Activated CD4-positive, alpha-beta T cell treated with anti-CD3 and anti-CD28 coated beads, Interleukin-2, Interleukin-4, amounts not matched to agents 100 ng/mL and 50 ng/mL, durations not matched to agents 16 hours and 8 hours (primary cell): Measurements from ENCODE around the gene NOX3.
"Not testable (repeated sequence)": the region's sequence is repeated elsewhere in the genome, so short reads cannot be mapped to it uniquely, and the experiment has no call there.

Source experiments
- DNase-seq: peaks from one replicate; pipeline ENCODE4 v3.0.0-alpha.2; 2020; ENCODE audit warnings: low spot score

The NOX3 gene, protein sequence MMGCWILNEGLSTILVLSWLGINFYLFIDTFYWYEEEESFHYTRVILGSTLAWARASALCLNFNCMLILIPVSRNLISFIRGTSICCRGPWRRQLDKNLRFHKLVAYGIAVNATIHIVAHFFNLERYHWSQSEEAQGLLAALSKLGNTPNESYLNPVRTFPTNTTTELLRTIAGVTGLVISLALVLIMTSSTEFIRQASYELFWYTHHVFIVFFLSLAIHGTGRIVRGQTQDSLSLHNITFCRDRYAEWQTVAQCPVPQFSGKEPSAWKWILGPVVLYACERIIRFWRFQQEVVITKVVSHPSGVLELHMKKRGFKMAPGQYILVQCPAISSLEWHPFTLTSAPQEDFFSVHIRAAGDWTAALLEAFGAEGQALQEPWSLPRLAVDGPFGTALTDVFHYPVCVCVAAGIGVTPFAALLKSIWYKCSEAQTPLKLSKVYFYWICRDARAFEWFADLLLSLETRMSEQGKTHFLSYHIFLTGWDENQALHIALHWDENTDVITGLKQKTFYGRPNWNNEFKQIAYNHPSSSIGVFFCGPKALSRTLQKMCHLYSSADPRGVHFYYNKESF

DNA sequence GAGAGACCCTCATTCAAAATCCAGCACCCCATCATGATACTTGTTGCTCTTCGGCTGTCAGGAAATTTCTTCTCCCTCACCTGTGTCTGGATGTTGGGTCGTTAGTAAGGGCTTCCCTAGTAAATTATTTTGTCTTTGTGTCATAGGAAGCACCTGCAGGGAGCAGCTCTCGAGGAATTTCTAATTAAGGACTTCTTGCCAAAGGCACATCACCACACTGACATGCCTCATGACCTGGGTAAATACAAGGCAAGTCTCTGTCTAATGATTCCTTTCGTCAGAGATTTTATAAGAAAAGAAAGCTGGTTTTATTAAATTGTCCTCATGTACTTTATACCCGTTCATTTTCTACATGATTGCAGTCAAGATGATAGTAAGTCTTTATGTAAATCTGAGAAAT is at the start of gene NOX3:
NOX3 (minus strand) TSS at position 74 of the 400 bp plus-strand sequence; CDS start at position 35, 39 bp downstream.
- DNase-seq, result no peak

DNA sequence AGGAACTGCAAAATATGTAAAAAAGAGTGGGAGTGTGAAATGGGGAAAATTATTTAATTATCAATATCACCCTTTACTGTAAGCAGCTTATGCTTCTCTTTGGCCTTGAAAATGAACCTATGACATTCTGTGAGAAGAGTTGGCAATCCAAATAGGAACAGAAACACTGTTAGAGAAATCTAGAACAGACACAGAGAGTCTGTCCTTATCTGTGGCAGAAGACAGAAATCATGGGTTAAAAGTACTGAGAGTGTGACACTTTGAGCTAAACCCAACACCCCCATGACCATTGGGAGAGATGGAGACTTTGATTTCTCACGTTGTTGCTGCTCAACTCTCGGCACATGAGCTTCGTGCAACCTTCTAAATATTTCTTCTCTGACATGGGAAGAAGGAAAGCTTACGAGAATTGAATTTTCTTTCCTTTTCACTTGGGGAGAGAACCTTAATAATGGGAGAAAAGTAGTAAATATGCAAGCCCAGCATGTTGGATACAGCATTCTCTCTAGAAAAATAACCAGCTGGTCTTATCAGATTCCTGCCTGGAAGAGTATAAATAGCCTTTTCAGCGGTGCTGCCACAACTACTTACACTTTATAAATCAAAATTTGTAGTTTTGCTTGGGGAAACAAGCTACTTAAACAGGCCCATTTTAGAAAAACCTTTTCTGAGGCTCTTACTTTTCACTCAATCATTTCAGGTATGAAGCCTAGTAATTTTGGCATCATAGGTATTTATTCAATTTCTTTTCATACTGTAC is 49.4 kb upstream of the NOX3 start:
- DNase-seq, result no peak

DNA sequence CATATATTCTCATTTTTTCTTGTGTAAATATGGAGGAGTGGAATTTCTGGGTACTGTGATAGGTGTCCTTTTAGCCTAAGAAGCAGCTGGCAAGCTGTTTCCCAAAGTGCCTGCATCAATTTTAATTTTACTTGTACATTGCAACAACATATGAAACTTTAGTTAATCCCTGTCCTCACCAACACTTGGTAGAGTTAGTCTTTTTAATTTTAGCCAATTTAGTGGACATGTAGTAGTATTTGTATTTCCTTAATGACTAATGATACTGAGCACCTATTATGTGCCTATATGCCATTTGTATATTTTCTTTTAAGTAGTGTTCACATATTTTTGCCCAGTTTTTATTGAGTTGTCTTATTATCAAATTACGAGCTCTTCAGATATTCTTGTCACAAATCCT is 46.8 kb upstream of the NOX3 start:
- DNase-seq, result no peak

DNA sequence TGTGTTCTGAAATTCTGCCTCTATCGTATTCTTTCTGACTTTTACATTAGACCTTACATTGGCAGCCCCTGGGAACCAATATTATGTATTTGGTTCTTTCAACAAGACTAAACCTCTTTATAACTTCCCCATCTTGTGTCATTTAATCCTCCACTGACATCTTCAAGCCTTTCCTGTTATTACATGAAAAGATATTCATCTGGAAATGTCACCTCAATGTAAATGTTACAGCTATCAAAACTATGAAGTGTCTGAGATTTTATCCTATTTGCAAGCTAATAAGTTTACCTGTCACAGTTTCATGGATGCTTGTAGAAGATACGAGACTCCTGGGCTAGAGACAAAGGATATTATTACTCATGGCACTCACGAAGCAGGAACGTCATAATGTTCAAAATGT is 43.9 kb upstream of the NOX3 start:
- DNase-seq, result no peak

DNA sequence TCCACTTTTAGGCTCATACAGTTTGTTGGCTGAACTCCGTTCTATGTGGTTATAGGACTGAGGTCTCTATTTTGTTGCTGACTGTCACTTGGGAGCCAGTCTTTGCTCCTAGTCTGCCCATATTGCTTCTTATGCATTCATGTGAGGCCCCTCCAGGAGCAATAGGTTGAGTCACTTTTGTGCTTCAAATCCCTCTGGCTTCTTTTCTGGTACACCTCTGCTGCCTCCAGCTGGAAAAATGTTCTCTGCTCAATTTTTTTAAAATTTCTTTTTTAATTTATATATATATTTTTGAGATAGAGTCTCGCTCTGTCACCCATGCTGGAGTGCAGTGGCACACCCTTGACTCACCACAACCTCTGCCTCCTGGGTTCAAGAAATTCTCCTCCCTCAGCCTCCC is 42.7 kb upstream of the NOX3 start:
- DNase-seq, result no peak

DNA sequence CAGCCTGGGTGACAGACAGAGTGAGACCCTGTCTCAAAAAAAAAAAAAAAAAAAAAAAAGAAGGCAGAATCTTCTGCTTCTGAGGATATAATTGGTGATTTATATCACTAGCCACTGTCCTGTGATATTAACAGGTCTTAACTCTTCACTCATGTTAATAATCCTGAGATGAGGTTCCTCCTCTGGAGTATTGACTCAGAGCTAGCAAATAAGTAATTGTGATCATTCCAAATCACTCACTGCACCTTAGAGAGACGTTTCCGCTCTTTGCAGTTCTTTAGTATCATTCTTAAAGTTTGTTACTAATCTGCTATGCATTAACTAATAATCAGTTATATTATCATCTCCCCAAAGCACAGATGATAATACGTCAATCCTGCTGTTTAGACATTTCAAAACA is 41.6 kb upstream of the NOX3 start:
- DNase-seq, result no peak

DNA sequence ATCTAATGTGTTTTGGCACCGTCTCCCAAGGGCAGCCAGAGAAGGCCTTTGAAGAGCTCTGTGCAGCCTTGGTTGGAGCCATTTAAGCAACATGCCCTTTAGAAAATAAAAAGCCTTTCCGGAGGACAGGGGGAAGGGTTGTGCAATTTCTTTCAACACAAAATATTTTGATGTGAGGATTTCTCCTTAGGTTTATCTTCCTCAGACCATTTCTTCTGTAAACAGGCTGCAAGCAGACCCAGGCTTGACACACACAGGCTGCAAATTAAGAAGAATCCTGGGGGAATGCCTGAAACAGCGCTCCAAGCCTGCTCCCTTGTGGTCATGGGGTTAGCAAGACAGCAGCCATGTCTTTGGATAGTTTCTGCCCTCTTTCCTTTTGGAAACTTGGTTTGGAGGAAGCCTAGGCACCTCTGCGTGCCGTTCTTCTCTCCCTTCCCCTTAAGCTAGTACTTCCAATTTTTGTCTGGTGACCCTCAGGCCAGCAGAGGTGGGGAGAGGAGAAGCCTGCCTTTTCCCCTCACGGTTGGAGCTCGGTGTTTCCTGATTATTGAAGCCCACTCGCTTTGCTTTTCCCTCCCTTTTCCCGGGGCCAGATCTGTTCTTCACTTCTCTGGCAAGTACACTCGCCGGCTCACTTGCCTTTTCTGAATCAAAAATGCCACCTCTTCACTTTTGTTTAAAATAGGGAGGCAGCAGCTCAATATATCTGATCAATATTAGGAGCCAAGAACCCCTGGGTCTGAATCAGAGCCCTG is 39.6 kb upstream of the NOX3 start:
- no peak for DNase-seq

DNA sequence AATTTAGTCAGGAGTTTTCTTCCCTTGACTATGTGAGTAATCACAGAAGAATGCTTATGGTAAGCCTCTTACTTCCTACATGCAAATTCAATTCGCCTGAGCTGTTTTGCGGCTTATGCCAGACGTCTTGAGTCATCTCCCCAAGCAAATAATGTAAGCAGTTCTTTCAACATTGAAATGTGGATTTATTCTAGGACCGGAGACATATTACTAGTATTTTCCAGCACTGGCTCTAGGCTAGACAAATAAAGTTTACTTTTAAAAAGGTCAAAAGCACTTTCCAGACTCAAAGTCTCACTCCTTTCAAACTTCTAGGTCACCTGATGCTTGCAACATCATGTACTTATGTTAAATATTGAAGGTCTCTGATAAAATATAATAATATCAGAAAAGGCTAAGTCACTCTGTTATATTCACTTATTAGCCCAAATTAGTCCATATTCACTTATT is 38.1 kb upstream of the NOX3 start:
- DNase-seq, result peak; percentile 47

DNA sequence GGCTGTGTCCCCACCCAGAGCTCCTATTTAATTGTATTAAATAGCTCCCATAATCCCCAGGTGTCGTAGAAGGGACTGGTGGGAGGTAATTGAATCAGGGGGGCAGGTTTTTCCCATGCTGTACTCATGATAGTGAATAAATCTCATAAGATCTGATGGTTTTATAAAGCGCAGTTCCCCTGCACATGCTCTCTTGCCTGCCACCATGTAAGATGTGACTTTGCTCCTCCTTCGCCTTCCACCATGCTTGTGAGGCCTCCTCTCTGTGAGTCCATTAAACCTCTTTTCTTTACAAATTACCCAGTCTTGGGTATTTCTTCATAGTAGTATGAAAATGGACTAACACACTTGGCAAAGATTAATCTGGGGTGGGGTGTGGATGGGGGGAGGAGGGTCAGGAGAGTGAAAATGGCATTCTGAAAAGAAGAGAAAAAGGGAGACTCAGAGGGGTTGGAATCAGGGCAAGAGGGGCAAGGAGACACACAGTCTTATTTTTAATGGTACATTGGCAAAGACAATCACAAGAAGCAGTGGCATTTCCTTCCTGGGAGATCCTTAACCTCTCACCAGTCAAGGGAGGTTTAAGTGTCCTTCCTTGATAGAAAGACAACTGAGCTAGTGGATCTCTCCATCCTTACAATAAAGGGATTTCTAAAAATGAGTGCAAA is 37.5 kb upstream of the NOX3 start:
- DNase-seq, result no peak

DNA sequence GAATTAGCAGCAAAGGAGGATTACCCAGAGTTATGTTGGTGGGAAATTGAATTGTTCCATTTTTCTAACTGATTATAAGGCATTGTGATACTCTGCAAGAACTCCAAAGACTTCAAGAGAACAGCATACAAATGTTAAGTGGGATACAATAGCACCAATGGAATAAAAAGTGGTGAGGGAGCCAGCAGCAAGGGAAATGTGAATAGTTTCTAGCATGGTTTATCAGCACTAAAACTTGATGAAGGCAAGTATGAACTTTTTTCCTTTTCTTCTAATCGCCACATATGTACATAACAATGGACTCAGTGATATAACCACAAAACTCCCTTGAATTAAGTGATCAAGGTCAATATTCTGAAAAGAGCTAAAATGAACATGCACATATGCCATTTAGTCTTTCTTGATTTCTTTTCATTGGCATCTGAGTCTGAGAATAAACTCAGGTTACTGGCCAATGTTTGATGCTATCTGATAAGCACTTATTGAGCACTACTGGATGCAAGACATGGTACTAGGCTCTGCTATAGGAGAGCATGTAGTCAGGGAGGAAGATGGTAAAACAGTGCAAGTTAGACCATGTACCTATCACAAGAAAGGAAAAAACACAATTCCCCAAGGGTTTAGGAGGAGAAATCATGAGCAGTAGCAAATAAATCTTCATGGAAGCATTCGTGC is 36.6 kb upstream of the NOX3 start:
- DNase-seq, result no peak

DNA sequence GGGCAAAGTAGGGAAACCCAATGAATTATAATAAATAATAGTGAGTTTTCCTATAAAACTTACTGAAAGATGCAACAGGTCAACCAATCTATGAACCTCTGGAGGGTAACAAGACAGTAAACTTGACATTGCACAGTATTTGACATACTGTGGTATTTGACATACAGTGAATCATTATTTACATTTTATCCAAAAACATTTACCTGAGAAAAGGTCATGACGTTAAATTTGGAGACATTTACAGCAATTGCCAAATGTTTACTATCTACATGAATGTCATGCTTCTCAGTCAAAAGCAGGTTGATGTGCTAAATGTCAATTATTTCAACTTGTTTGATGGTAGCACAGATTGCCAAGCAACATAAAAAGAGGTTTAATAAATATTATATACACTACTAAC is 35.8 kb upstream of the NOX3 start:
- no peak for DNase-seq

DNA sequence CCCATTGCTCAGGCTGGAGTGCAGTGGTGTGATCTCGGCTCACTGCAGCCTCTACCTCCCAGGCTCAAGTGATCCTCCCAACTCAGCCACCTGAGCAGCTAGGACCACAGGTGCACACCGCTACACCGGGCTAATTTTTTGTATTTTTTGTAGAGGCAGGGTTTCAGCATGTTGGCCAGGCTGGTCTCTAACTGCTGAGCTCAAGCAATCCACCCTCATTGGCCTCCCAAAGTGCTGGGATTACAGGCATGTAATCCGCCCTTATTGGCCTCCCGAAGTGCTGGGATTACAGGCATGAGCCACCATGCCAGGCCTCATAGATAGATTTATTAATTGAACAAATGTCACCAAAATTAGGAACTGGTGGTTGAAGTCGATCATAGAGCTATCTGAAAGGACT is 32.6 kb upstream of the NOX3 start:
- not testable (repeated sequence) for DNase-seq

DNA sequence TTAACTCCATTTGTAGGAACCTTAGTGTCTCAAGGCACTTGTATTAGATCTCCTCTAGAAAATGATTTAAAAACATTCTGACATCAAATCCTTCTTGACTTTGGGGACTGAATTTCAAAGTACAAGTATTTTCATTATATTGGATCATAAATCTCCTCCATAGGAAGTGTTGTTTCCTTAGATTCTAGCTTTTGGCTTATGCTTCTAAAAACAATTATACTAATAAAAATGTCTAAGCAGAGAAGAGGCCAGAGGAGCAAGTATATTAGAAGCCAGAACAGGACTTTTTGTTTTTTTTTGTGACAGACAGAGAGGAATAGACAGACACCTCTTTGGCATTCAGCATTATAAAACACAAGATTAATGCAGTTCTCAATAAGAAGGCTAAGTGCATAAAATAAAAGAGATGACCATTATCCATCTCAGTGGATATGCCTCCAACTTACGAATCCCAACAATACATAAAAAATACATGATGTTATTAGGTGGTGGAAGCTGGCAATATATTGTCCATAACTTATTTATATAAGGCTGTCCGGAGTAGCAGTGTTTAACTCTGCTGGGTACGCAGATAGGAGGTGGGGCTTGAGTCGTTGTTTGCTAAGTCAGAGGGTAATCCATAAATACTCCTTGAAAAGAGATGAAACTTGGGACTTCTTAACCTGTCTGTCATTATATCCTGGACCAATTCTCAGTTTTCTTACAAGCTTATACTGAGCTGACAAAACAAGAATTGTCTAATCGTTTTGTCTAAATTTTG is 31.9 kb upstream of the NOX3 start:
- DNase-seq, result no peak

DNA sequence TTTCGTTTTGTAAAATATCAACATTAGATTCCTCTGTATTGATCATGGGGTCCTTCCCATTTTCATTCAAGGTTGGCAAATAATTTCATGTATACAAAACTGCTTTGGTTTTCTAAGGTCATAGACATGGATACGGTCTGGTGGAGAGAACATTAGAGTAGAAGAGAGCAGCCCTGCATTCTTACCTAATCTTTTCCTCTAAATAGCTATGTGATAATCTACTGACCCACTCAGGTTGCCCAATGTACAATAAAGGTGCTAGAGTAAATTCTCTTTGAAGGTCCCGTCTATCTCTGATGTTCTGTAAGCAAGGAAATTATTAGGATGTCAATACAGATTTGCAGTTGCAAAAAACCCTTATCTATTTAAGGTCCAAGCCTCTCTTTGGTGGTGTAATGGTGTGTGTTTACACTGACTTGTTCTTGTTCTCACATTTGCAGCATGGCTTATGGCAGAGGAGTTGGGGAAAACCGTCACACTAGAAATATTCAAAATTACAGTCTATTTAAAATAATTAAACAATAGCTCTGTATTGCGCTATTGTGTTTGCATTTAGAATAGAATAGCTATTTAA is 31.2 kb upstream of the NOX3 start:
- no peak for DNase-seq

DNA sequence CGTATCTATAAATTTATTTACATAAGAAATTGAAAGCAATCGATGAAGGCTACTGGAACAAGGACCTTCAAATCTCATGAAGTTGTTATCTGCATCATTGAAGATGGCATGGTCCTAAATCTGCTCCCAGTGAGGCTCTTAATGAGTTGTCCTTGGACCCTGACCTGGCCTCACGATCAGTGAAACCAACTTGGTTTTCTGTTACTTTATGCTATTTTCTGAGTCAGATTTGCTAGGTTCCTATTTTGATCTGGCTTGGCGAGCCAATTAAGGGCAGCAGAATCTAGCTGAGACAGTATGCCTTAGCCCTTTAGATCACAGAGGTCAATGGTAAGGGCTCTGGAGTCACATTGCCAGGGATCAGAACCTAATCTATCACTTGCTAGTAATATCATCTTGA is 30.1 kb upstream of the NOX3 start:
- DNase-seq, result no peak

DNA sequence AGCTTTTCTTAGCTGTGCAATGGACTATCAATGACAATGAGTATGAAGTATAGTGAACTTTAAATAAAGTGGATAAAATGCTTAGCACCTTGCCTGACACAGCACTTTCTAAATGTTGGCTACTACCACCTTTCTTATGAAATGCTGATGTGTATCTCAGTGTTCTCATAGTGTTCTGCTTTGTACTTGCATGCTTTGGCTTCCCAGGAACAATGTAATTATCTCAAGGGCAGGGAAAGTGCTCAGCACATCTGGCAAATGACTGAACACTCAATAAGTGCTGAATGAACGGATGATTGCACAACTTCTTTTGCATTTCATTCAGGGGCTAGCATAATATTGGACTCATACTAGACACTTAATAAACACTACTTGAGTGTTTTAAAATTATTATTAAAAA is 28.2 kb upstream of the NOX3 start:
- DNase-seq, result no peak

DNA sequence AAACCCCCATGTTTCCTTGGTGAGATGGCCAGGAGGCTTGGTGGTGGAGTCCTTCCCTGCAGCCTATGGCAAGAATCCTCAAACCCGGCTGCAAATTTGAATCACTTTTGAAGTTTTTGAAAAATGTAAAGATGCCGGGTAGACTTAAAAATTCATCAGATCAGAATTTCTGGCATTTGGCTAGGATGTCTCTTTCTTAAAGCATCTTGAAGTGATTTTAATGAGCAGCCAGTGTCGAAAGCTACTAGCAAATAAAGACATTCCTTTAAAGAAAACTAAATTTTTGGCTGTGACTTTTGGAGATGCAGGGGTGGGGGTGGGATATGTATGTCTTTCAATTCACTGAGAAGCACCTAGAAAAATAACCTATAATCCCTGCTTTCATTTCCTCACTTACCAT is 25.6 kb upstream of the NOX3 start:
- DNase-seq, result no peak

DNA sequence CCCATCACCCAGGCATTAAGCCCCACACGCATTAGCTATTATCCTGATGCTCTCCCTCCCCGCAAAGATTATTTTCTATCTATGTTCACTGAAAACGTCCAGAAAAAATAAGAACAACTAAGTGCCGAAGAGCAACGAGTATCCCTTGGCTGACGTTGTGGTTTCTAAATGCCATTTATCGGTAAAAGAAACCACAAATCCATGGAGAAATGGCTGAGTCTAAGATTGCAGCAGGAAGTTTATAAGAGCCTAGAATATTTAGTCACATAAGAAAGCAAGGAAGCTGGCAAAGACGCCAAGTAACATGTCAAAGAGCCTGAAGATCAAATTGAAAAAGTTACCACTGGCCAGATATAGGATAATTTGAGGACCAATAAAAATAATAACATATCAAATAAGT is 18.1 kb upstream of the NOX3 start:
- no peak for DNase-seq

DNA sequence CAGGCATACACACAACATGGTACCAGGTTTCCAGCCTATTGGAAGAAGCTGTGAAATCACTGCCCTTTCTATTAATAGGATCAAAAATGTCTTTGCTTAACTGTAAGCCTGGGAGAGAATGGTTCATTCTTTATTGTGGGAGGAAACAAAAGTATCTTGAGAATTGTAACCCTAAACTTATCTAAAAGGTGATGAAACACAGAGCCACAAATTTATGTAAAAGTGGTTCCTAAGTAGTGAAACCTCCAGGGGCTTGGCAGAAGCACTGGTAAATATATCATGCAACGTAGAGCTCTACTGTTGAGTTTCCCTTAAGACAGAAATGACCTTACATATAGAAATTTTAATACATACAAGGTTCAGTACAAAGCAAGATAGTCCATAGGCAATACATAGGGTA is 17.2 kb upstream of the NOX3 start:
- DNase-seq, result no peak

DNA sequence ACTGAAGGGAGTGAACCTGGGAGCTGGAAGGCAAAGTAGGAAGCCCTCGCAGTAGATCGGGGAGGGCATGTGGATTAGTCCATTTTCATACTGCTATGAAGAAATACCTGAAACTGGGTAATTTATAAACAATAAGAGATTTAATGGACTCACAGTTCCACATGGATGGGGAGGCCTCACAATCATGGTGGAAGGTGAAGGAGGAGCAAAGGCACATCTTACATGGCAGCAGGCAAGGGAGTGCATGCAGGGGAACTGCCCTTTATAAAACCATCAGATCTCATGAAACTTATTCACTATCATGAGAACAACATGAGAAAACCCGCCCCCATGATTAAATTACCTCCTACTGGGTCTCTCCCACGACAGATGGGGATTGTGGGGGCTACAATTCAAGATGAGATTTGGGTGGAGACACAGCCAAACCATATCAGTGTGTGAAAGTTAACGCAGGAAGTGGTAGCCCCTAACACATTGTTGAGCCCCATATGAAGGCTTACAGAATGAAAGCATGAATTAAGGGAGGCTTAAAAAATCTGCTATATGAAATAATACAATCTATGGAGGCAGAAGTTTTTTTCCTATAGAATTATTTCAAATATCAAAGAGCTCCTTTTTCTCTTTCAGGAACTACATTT is 15.5 kb upstream of the NOX3 start:
- not testable (repeated sequence) for DNase-seq
